Measurements from ENCODE around the gene BRD7.

DNA sequence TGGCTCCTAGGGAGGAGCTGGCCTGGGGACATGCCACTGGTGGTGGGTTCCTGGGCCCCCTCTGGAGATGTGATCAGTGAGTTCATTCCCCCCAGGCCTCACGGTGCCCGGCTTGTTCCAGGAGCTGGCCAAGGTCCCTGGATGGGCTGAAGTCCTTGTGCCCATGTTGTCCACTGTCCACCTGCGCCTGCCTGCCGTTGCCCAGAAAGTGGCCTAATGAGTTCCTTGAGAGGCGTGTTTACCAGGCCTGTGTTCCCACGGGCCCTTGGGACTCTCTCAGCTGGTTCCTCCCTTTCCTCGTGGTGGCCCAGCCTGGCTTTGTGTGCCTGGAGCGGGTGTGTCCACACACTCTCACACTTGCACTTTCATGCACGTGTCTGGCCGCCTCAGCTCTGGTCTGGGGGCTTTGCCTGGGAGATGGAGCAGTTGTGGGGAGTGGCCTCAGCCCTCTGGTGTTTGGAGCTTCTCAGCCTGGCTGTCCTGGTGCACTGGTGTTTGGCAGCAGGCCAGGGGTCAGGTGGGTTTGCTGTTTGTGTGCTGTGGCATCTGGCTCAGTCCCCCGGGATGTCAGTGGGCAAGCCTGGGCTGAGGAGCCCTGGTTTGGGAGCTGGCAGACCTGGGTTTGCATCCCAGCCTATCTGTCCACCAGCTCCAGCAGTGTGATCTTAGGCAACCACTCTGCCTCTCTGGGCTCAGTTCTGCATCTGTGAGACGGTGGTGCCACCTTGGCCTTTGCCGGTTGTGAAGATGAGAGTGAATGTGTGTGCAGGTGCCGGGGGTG is 84.5 kb downstream of the BRD7 start:
- TF ChIP-seq, protein P1, sequence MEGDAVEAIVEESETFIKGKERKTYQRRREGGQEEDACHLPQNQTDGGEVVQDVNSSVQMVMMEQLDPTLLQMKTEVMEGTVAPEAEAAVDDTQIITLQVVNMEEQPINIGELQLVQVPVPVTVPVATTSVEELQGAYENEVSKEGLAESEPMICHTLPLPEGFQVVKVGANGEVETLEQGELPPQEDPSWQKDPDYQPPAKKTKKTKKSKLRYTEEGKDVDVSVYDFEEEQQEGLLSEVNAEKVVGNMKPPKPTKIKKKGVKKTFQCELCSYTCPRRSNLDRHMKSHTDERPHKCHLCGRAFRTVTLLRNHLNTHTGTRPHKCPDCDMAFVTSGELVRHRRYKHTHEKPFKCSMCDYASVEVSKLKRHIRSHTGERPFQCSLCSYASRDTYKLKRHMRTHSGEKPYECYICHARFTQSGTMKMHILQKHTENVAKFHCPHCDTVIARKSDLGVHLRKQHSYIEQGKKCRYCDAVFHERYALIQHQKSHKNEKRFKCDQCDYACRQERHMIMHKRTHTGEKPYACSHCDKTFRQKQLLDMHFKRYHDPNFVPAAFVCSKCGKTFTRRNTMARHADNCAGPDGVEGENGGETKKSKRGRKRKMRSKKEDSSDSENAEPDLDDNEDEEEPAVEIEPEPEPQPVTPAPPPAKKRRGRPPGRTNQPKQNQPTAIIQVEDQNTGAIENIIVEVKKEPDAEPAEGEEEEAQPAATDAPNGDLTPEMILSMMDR (IDR thresholded peaks at IDR 0.05) = no peak
- TF ChIP-seq POLR2A (IDR thresholded peaks at IDR 0.05) = no peak
